ENCODE measurements around the gene CCDC190.
A peak's percentile ranks its signal among the peaks of the same experiment; 100 is the strongest.

- peak; percentile 68 to 97 (median 74) for TF ChIP-seq CTCF (IDR thresholded peaks at IDR 0.05 in 4 of 5, conservative IDR thresholded peaks at IDR 0.05 in 1 of 5)
- TF ChIP-seq POLR2A (IDR thresholded peaks at IDR 0.05), result no peak
These were observed 13.0 kb downstream of the CCDC190 start for GRCh38 chr1:162847839-162848453.
